ENCODE data around the gene PYM1.

Gene PYM1

DNA sequence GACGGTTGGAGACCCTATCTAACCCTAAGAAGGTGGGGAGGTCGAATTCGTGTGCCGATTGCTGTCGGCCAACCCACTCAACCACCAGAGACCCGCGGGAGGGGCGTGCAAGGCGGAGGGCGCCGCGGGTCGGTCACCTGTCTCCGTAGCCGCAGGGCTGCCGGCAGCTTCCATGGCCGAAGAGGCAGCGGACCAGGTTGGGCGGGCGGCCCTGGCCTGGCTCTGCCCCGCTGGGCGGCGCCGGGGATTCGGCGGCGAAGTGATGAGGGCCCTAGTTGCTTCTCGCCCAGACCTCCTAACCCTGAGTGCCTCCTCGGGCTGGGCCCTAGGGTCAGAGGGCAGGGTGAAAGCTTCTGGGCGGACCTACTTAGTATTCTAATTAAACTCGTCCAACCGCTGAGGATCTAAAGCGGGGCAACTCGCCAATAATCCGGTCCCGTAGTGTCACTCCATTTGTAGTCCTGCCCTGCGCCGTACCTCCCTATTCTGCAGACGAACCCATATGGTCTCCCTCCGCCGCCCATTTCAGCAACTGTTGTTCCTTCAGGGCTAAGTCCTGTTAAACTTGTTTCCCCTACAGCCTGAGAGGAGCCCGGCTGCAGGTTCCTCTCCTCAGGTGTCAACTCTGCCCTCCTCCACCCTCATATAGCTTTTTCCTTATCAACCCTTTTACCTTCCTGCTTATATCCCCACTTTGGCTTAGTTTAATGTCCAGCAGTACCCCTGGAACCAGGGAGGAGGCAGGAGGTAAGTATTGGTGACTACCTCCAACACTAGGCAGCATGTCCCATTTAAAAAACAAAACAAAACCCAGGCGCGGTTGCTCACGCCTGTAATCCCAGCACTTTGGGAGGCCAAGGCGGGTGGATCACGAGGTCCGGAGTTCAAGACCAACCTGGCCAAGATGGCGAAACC, at the start of gene PYM1:
Gene PYM1 (minus strand): TSS at position 307 of the 915 bp plus-strand sequence. CDS start 133 bp downstream, at position 174.
- peak; percentile 73 for DNase-seq

- DNase-seq: peak; percentile 23
These were observed 46.6 kb upstream of the PYM1 start for GRCh38 chr12:55974308-55974730.

- DNase-seq: peak; percentile 100
These were observed 46.1 kb upstream of the PYM1 start, which contains the start of gene RAB5B for GRCh38 chr12:55973599-55974307. Gene RAB5B (plus strand): TSS chr12:55974078. CDS start chr12:55986961, 12,883 bp downstream.

DNA sequence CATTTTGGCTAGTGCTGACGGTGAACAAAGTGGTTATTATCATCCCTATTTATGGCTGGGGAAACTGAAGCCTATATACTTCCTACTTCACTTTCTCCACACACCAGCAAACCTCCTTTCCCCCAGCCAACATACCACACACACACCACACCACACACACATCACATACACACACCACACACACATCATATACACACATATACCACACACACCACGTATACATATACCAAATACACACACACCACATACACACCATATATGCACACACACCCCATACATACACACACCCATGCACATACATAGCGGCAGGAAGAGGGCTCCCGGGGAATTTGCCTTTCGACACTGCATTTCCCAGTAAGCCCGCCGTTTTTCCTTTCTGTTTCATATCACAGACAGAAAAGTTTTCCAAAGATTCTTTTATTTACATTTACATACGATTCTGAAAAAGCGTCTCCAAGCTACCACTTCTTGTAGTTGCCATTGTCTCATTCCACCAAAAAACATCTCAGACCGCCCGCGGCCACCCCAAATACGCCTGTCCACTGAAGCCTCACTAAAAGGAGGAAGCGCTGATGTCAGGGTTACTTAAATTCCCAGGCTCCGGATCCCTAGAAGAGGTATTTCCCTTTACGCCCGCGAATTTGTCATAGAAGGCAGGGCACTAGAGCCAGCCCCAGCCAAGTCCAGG, 45.4 kb upstream of the PYM1 start:
- DNase-seq: peak; percentile 31

DNA sequence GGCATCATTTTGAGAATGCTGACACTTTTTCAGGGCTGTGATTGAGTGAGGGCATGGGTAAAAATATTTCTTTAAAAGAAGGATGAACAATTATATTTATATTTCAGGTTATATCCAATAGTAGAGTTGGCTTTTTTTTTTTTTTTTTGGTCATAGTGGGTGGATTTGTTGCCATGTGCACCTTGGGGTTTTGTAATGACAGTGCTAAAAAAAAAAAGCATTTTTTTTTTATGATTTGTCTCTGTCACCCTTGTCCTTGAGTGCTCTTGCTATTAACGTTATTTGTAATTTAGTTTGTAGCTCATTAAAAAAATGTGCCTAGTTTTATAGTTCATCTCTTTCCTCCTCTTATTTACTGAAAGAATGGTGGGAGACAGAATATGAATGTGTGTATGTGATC, 44.8 kb upstream of the PYM1 start:
- no peak for DNase-seq

DNA sequence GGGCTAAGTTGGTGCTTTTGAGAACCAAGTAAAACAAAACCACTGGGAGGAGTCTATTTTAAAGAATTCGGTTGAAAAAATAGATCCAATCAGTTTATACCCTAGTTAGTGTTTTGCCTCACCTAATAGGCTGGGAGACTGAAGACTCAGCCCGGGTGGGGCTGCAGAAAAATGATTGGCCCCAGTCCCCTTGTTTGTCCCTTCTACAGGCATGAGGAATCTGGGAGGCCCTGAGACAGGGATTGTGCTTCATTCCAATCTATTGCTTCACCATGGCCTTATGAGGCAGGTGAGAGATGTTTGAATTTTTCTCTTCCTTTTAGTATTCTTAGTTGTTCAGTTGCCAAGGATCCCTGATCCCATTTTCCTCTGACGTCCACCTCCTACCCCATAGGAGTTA, 44.3 kb upstream of the PYM1 start:
- DNase-seq: peak; percentile 75

GRCh38 chr12:55970775-55971174, 43.1 kb upstream of the PYM1 start:
- peak; percentile 49 for DNase-seq

- DNase-seq: no peak
These were observed 41.7 kb upstream of the PYM1 start for GRCh38 chr12:55969356-55969755.

DNA sequence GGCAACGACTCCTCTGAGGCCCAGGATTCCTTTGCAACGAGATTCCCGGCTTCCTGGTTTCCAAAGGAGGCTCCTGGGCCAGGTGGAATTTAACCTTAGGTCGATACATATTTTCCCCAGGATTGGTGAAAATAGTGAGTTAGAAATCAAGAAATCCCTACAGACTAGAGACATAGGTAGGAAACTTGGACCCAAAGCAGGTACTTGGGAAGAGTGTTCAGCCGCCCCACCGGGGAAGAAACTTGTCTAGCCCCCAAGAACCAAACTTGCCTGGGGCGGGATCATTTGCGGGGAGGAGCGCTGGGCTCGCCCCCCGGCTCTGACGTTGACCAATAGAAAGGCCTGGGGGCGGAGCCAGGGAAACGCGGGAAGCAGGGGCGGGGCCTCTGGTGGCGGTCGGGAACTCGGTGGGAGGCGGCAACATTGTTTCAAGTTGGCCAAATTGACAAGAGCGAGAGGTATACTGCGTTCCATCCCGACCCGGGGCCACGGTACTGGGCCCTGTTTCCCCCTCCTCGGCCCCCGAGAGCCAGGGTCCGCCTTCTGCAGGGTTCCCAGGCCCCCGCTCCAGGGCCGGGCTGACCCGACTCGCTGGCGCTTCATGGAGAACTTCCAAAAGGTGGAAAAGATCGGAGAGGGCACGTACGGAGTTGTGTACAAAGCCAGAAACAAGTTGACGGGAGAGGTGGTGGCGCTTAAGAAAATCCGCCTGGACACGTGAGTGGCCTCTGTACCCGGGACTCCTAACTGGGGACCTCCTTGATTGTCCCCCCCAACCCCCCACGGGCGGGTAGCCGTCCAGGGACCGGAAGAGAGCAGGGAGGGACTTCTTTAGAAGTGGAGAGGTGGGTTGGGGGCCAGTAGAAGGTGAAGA, 39.0 kb upstream of the PYM1 start, which contains the start of gene CDK2:
Gene CDK2 (plus strand): TSS at position 423 of the 874 bp plus-strand sequence. CDS start 179 bp downstream, at position 602.
- DNase-seq: peak; percentile 82

DNA sequence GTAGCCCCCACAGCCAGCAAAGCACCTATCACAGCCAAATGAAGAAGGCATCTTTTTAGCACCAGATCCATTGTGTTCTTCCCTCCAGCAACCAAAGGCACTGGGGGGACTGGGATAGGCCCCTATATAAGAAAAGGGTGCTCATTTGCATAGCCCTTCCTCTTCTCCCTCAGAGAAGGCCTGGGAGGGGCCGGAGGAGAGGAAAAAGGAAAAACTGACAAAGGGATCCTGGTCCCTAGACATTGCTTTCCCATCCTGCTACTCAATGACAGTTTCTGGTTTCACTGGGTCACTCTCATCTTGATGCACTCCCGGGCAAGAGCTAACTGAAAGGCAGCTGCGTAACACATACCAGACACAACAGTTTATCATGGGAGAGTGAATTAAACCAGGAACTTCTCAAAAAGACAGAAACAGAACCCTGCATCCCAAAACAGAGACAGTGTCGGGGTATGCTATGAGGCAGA, 38.3 kb upstream of the PYM1 start, which contains the start of gene PMEL:
Gene PMEL (minus strand): TSS at position 102 of the 467 bp plus-strand sequence. CDS start 31 bp downstream, at position 71.
- peak; percentile 6 for DNase-seq

DNA sequence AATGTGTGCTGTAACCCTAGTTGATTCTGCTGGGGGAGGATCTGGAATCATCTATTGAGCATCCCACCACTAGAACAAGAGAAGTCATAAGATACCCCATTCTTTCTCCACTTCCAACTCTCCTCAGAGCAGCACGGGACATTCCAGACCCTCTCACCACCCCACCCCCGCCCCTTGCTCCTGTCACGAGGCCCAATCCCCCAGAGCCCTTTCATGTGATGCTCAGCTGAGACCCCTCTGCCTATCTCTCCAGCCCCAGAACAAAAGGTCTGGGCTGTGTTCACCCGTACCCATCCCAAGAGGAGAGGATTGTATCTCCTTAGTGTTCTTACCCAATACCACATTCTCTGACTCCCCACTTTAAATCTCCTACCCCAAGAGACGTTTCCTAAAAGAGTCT, 37.5 kb upstream of the PYM1 start:
- no peak for DNase-seq

- DNase-seq: no peak
These were observed 36.1 kb upstream of the PYM1 start for GRCh38 chr12:55963760-55964159.

DNA sequence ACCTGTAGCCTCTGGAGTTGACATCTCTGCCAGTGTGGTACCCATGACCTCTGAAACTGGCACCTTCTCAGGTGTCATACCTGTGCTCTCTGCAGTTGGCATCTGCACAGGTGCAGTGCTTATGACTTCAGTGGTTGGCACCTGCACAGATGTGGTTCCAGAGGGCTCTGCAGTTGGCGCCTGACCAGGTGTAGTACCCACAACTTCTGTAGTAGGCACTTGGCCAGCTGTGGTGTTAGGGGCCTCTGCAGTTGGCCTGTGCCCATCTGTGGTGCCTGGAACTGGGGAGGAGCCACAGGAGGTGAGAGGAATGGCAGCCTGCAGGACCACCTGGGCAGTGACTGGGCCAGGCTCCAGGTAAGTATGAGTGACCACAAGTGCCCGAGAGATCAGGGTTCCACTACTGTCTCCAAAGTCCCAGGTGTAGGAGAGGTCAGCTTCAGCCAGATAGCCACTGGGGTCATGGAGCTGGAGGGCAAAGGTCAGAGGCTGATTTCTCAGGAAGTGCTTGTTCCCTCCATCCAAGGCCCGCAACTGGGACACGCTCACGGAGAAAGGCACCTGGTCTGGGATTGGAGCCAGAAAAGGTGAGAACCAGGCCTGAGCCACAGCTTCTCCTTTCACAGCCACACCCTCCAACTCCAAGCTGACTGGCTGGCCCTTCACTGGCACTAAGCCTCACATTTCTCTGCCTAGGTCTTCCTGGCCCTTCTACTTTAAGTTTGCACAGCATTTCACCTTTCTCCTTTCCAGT, 29.6 kb upstream of the PYM1 start:
- DNase-seq: no peak

GRCh38 chr12:55955800-55956508, 28.3 kb upstream of the PYM1 start:
- peak; percentile 62 for DNase-seq

GRCh38 chr12:55955344-55955743, 27.6 kb upstream of the PYM1 start:
- DNase-seq: no peak

GRCh38 chr12:55946553-55946952, 18.9 kb upstream of the PYM1 start:
- DNase-seq: no peak

- DNase-seq: no peak
These were observed 15.0 kb upstream of the PYM1 start for GRCh38 chr12:55942577-55943136.

DNA sequence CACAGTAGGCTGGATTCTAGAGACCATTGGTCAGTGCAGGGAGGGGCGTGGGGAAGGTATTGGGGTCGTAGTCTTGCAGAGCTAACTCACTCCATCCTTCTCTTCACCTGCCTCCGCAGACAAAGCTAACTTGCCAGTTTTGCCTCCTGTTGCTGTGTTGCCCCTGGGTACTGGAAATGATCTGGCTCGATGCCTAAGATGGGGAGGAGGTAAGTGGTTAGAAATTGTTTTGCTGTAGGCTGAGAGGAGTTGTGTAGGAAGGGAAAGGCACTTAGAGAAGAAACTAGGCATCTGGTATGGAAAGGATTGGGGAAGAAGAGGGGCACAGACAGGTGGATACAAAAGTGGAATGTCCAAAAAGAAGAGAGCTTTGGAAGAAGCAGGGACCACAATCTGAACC, 14.4 kb upstream of the PYM1 start:
- no peak for DNase-seq

DNA sequence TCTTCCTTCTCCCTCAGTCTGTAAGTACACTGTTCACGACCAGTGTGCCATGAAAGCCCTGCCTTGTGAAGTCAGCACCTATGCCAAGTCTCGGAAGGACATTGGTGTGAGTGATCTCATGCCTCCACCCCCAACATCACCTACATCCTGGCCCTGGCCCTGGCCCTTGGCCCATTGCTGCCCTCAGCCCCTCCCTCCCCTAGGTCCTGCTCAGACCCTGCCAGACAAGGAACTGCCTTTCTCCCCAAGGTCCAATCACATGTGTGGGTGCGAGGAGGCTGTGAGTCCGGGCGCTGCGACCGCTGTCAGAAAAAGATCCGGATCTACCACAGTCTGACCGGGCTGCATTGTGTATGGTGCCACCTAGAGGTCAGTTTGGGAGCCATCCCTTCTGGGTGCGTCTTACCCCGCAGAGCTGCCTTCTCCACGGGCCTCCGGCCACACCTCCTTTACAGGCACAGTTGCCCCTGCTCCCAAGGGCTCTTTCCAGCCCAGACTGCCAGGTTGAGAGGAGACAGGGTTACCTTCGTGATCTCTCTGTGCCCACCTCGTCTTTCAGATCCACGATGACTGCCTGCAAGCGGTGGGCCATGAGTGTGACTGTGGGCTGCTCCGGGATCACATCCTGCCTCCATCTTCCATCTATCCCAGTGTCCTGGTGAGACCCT, 12.5 kb upstream of the PYM1 start:
- peak; percentile 80 for DNase-seq

Measured in fibroblast of skin of right biceps (primary cell).